Measurements from ENCODE around the gene LGMN.
"Not testable (repeated sequence)": the region's sequence is repeated elsewhere in the genome, so short reads cannot be mapped to it uniquely, and the experiment has no call there.

Gene LGMN

DNA sequence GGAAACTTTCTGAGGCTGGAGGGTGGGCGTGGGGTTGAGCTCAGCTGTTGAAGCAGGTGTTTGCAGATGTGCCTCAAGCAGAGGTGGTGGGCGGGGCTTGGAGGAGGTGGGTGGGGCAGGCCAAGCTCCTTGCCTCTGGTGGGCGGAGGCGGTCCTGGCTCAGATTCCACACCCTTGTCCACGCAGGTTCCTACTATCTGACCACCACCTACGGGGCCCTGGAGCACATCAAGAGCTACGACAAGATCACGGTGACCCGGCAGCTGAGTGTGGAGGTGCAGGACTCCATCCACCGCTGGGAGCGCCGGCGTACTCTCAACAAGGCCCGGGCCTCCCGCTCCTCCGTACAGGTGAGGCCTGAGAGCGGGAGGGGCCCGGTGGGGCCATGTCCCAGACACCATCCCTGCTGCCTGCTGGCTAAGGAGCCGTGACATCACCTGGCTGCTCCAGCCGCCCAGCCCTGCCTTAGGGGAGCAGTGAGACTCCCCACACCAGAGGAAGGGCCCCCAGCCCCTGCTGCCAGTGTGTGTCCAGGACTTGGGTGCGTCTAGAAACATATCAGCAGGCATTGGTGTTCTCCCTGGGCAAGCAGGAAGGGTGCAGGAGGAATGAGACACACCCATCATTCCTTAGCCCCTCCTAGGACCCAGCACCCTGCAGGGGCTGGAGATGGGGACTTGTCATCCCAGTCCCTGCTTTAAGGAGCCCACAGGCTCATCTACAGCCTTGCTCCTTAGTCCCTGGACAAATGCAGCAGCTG is 63.4 kb downstream of the LGMN start:
- FAIRE-seq (peak; percentile 48), DNase-seq (ENCODE audit: insufficient read length, low spot score) (no peak)
- TF ChIP-seq POLR2AphosphoS5 (IDR thresholded peaks at IDR 0.05; ENCODE audit: low read depth, low read length) = no peak
- no peak for TF ChIP-seq POU2F2 (IDR thresholded peaks at IDR 0.05; ENCODE audit: low read depth, low read length)
- no peak for TF ChIP-seq TAF1 (IDR thresholded peaks at IDR 0.05; ENCODE audit: low read depth, low read length)
- no peak for TF ChIP-seq SPI1 (IDR thresholded peaks at IDR 0.05; ENCODE audit: low read depth, low read length)
- TF ChIP-seq PAX5 (IDR thresholded peaks at IDR 0.05; ENCODE audit: insufficient read depth, low read length, severe bottlenecking) = no peak
- TF ChIP-seq POLR2A (IDR thresholded peaks at IDR 0.05; ENCODE audit: low read depth, low read length) = no peak

DNA sequence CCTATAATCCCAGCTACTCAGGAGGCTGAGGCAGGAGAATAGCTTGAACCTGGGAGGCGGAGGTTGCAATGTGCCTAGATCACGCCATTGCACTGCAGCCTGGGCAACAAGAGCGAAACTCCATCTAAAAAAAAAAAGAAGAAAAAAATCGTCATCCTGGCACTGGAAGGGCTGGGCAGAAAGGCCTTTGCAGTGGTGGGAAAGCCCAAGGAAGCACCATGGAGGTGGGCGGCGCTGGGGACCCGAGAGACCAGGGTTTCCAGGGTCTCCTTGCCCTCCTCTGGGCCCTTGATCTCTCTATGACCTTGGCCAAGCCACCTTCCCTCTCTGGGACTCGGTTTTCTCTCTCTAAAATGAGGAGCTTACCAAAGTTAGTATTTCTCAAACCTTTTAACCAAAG is 65.4 kb downstream of the LGMN start:
- FAIRE-seq = no peak
- DNase-seq (ENCODE audit: insufficient read length, low spot score) = no peak
- TF ChIP-seq POLR2AphosphoS5 (IDR thresholded peaks at IDR 0.05; ENCODE audit: low read depth, low read length) = no peak
- TF ChIP-seq POLR2A (IDR thresholded peaks at IDR 0.05; ENCODE audit: low read depth, low read length) = no peak
- no peak for TF ChIP-seq POU2F2 (IDR thresholded peaks at IDR 0.05; ENCODE audit: low read depth, low read length)
- TF ChIP-seq TAF1 (IDR thresholded peaks at IDR 0.05; ENCODE audit: low read depth, low read length) = no peak
- no peak for TF ChIP-seq SPI1 (IDR thresholded peaks at IDR 0.05; ENCODE audit: low read depth, low read length)
- TF ChIP-seq PAX5 (IDR thresholded peaks at IDR 0.05; ENCODE audit: insufficient read depth, low read length, severe bottlenecking) = no peak

DNA sequence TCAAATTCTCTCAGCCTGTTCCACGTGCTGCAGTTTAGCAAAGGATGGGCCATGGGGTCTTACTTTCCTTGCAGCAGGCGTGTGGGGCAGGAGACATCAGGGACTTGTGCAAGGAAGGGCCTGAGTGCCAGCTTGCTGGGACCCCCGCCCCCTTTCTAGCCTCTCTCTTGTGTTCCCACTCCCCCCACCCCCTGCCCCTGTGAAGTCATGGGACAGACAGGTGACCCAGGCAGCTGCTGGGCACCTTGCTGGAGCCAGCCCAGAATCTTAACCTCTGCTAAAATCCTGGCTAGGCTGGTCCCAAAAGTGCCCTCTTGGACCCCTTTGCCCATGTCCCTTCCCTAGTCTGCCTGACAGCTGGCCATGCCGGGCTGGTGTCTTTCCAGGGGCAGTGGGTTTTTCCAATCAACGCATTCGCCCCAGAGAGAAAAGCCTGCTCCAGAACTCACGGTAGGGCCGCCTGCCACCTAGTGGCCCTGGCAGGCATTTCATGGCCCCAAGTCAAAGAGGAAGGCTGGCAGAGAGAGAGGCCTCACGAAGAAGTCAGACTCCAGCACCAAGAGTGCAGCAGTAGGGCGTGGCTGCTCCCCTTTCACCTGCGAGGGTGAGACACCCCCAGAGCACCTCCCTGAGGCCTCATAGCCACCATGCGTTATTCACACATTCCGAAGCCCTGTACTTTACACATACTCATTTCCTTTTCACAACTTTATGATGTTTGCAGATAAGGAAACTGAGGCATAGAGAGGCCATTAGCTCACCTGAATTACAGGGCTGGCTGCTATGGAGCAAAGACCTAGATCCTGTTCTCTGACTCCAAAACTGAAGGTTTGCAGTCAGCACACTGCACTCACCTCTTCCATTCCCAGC is 67.4 kb downstream of the LGMN start:
- peak; percentile 88 for FAIRE-seq
- DNase-seq (ENCODE audit: insufficient read length, low spot score) = peak; percentile 70
- no peak for TF ChIP-seq TAF1 (IDR thresholded peaks at IDR 0.05; ENCODE audit: low read depth, low read length)
- TF ChIP-seq PAX5 (IDR thresholded peaks at IDR 0.05; ENCODE audit: insufficient read depth, low read length, severe bottlenecking) = no peak
- no peak for TF ChIP-seq POLR2AphosphoS5 (IDR thresholded peaks at IDR 0.05; ENCODE audit: low read depth, low read length)
- TF ChIP-seq POU2F2 (IDR thresholded peaks at IDR 0.05; ENCODE audit: low read depth, low read length) = no peak

DNA sequence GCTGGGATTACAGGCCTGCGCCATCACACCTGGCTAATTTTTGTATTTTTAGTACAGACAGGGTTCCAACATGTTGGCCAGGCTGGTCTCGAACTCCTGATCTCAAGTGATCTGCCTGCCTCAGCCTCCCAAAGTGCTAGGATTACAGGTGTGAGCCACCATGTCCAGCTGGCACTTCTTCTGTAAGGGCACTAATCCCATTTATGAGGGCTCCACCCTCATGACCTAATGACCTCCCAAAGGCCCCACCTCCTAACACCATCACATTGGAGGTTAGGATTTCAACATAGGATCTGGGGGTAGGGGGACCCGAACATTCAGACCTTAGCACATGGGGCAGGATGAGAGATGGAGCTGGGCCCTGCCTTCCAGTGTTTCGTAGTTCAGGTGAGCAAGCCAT is 68.1 kb downstream of the LGMN start:
- not testable (repeated sequence) for FAIRE-seq; DNase-seq (ENCODE audit: insufficient read length, low spot score)

- no peak for DNase-seq (ENCODE audit: insufficient read length, low spot score)
- no peak for FAIRE-seq
- TF ChIP-seq PAX5 (IDR thresholded peaks at IDR 0.05; ENCODE audit: insufficient read depth, low read length, severe bottlenecking) = no peak
- TF ChIP-seq POU2F2 (IDR thresholded peaks at IDR 0.05; ENCODE audit: low read depth, low read length) = no peak
- no peak for TF ChIP-seq POLR2AphosphoS5 (IDR thresholded peaks at IDR 0.05; ENCODE audit: low read depth, low read length)
- TF ChIP-seq TAF1 (IDR thresholded peaks at IDR 0.05; ENCODE audit: low read depth, low read length) = no peak
- TF ChIP-seq POLR2A (IDR thresholded peaks at IDR 0.05; ENCODE audit: low read depth, low read length) = no peak
- no peak for TF ChIP-seq SPI1 (IDR thresholded peaks at IDR 0.05; ENCODE audit: low read depth, low read length)
Measured at GRCh38 chr14:92679246-92679645, 69.2 kb downstream of the LGMN start.

GRCh38 chr14:92678766-92679165 is 69.7 kb downstream of the LGMN start:
- FAIRE-seq (no peak), DNase-seq (ENCODE audit: insufficient read length, low spot score) (no peak)
- no peak for TF ChIP-seq POLR2AphosphoS5 (IDR thresholded peaks at IDR 0.05; ENCODE audit: low read depth, low read length)
- no peak for TF ChIP-seq POLR2A (IDR thresholded peaks at IDR 0.05; ENCODE audit: low read depth, low read length)
- no peak for TF ChIP-seq TAF1 (IDR thresholded peaks at IDR 0.05; ENCODE audit: low read depth, low read length)
- no peak for TF ChIP-seq SPI1 (IDR thresholded peaks at IDR 0.05; ENCODE audit: low read depth, low read length)
- no peak for TF ChIP-seq POU2F2 (IDR thresholded peaks at IDR 0.05; ENCODE audit: low read depth, low read length)
- no peak for TF ChIP-seq PAX5 (IDR thresholded peaks at IDR 0.05; ENCODE audit: insufficient read depth, low read length, severe bottlenecking)

DNA sequence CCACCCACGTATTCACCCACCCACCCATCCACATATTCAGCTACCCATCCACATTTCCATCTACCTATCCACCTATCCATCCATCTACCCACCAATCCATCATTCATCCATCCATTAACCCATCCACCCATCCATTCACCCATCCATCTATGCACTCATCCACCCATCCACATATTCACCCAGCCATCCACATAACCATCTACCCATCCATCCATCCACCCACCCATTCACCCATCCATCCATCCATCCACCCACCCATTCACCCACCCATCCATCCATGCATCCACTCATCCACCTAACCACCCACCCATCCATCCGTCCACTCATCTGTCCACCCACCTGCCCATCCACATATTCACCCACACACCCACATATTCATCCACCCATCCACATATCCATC is 70.5 kb downstream of the LGMN start:
- TF ChIP-seq POLR2AphosphoS5 (IDR thresholded peaks at IDR 0.05; ENCODE audit: low read depth, low read length) (no peak), POLR2A (IDR thresholded peaks at IDR 0.05; ENCODE audit: low read depth, low read length) (no peak), TAF1 (IDR thresholded peaks at IDR 0.05; ENCODE audit: low read depth, low read length) (no peak), POU2F2 (IDR thresholded peaks at IDR 0.05; ENCODE audit: low read depth, low read length) (no peak), PAX5 (IDR thresholded peaks at IDR 0.05; ENCODE audit: insufficient read depth, low read length, severe bottlenecking) (no peak), SPI1 (IDR thresholded peaks at IDR 0.05; ENCODE audit: low read depth, low read length) (no peak)
- DNase-seq (ENCODE audit: insufficient read length, low spot score) (no peak), FAIRE-seq (no peak)

DNA sequence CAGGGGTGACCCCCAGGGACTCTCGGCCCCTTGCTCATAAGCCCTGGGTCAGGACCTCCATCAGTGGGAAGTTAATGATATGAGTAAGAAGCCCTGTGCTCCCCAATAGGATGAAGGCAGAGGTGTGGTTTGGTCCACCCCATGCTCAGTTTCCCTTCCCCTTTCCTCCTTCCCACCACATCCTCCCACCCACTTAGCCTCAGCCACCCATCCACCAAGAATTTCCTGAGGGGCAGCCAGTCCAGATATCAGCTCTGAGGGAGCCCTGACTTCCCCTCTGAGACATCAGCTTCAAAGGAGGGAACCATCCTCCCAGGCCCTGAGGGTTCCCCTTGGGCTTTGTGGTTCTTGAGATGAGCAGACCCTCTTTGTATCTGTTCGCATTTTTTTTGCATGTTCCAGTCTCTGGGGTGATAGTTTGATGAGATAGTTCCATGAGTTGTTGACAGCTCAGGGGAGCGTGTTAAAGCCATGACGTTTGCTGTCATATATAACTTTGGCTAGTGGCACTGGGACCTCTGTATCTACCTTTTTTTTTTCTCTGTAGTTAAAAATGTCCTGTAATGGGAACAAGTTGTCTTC is 71.2 kb downstream of the LGMN start:
- TF ChIP-seq POLR2AphosphoS5 (IDR thresholded peaks at IDR 0.05; ENCODE audit: low read depth, low read length) (no peak), POU2F2 (IDR thresholded peaks at IDR 0.05; ENCODE audit: low read depth, low read length) (peak; percentile 88), SPI1 (IDR thresholded peaks at IDR 0.05; ENCODE audit: low read depth, low read length) (peak; percentile 99), PAX5 (IDR thresholded peaks at IDR 0.05; ENCODE audit: insufficient read depth, low read length, severe bottlenecking) (peak; percentile 8), POLR2A (IDR thresholded peaks at IDR 0.05; ENCODE audit: low read depth, low read length) (no peak), TAF1 (IDR thresholded peaks at IDR 0.05; ENCODE audit: low read depth, low read length) (no peak)
- peak; percentile 86 for FAIRE-seq
- DNase-seq (ENCODE audit: insufficient read length, low spot score) = peak; percentile 78

GRCh38 chr14:92676403-92677086 is 71.9 kb downstream of the LGMN start:
- DNase-seq (ENCODE audit: insufficient read length, low spot score) = no peak
- FAIRE-seq = peak; percentile 63
- TF ChIP-seq TAF1 (IDR thresholded peaks at IDR 0.05; ENCODE audit: low read depth, low read length) = 0 out of 2 replicates have a peak, but pooled peaks have one; percentile 27
- no peak for TF ChIP-seq POU2F2 (IDR thresholded peaks at IDR 0.05; ENCODE audit: low read depth, low read length)
